Measurements from ENCODE around the gene SDK2.

Gene SDK2

GRCh38 chr17:73356561-73357170 is 287.6 kb downstream of the SDK2 start:
- peak in 1 of 2 experiments; percentile 80 for DNase-seq

DNA sequence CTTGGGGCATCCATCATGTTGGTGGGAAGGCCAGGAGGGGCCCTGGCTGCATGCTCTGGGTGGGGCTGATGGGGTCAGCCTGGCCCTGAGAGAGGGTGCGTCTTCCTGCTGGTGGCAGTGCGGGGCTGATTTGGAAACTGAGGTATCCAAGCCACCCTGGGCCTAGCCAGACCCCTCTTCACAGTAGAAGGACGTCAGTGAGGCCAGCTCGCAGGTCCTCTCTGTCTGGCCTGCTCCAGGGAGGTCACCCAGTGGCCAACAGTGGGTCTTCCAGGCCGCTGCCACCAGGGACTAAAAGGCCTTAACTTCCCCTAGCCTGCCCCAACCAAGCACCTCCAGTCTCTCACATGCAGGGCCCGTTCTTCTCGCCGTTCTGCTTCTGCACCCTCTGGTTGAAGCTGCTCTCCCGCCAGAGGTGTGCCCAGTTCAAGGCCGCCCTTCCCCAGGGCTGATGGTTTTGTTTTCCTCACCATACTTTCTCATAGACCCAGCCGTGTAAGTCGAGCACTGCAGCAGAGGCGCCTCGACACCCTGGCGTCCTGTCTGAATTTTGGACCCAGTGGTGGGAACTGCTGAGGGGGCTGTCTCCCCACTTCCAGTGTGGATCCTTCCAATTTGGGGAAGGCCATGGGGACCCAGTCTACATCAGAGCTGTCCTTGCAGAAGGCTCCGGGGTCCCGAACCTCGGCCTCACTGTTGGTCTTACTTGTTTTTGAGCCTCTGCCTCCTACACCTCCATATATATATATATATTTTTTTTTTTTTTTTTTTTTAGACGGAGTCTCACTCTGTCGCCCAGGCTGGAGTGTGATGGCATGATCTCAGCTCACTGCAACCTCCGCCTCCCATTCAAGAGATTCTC is 289.6 kb downstream of the SDK2 start:
- no peak for DNase-seq

DNA sequence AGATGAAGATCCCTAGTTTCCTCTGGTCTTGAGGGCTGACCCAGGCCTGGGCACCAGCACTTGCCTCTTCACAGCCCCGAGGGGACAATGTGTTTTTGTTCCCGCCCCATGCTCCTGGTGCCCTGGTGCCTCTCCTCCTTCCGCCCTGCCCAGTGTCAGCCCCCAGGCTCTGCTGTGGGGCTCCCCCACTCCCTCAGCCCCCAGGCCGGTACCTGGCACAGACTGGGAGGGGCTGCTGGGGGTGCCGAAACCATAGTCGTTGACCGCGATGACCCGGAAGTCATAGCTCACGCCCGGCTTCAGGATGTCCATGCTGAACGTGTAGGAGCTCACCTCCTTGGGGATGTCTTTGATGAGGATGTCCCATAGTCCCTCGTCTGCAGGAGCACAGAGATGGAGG is 292.0 kb downstream of the SDK2 start:
- DNase-seq = no peak

GRCh38 chr17:73351764-73352163 is 292.5 kb downstream of the SDK2 start:
- DNase-seq = no peak

DNA sequence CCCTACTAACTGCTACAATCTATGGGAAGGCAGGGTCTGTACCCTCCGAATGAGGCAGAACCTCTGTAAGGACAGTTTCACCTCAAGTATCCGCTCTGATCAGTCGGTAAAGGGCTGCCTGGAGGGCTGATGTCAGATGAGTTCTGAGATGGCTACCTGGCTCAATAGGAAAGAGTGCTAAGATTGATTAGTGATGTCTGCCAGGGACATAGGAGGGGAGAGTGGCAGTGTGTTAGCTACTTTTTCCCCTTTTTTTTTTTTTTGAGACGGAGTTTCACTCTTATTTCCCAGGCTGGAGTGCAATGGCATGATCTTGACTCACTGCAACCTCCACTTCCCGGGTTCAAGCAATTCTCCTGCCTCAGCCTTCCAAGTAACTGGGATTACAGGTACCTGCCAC is 293.4 kb downstream of the SDK2 start:
- DNase-seq = no peak

DNA sequence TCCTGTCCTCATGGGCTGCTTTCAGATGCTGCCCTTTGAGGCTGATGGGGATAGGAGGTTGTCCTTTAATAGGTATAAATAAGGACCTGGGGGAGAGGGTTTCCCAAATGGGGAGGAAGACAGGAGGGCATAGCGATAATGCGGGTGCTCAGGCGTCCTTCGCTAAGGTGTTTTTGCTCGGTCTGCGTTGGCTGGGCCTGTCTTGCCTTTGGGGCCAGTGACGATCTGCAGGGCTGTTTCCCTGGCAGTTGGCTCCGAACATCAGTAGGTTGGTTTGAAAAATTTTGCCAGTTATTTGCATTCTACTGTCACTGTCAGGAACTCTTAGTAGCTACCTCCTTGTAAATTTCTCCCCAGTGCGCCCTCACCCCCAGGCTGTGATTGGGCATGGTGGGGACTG is 294.6 kb downstream of the SDK2 start:
- no peak for DNase-seq

- no peak for DNase-seq
These were observed 295.1 kb downstream of the SDK2 start for GRCh38 chr17:73349138-73349537.

- no peak for DNase-seq
These were observed 295.5 kb downstream of the SDK2 start for GRCh38 chr17:73348829-73349095.

- DNase-seq = no peak
These were observed 296.0 kb downstream of the SDK2 start for GRCh38 chr17:73348018-73348828.

GRCh38 chr17:73347351-73347750 is 296.9 kb downstream of the SDK2 start:
- DNase-seq = no peak

DNA sequence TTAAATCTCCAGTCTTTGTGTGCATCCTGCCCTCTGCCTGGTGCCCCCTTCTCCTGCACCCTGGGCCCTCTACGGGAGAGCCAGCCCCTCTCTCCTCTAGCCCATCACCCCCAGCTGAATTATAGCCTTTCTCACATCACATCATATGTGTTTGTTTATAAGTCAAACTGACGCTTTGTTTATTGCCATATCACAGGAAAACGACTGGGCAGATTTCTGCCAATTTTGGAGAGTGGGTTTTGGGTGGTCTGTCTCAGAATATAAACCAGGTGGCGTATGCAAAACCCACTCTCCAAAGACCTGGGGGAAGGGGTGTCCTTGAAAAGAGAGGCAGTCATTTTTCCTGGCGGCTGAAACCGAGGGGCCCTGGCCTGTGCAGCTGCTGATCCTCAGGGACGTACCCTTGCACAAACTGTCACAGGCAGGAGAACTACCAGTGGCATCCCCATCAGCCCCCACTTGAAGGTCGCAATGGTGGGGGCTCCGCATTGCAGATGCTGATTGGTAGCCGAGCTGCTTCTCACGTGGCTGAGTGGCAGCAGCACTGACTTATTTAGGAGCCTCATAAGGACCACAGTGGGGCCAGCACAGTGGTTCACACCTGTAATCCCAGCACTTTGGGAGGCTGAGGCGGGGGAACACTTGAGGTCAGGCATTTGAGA is 297.6 kb downstream of the SDK2 start:
- no peak for DNase-seq

GRCh38 chr17:73343739-73344454 is 300.3 kb downstream of the SDK2 start:
- no peak for DNase-seq

- no peak for DNase-seq
These were observed 301.0 kb downstream of the SDK2 start for GRCh38 chr17:73343168-73343634.

- DNase-seq = no peak
These were observed 301.6 kb downstream of the SDK2 start for GRCh38 chr17:73342541-73343167.

DNA sequence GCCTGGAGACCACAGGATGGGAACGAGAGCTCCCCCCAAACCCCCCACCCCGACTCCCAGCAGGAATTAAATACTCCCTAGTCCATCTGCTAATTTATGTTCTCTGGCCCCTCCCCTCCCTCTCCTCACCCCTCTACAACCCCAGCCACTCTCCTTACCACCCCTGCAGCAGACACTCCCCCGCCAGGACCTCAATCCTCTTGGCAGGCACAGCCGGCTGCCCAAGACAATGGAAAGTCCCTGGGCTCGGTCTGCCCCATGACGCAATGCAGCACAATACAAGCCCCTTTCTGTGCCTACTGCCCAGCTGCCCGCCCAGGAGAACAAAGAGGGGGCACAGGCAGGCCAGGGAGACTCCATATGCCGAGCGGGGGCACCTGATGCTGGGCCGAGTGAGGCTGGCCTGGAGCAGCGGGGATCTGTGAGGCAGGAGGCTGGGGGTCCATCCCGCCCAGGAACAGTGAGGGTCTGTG is 302.2 kb downstream of the SDK2 start:
- DNase-seq = no peak

GRCh38 chr17:73341350-73342049 is 302.7 kb downstream of the SDK2 start:
- DNase-seq = no peak

- DNase-seq = no peak
These were observed 304.1 kb downstream of the SDK2 start for GRCh38 chr17:73340093-73340596.

- no peak for DNase-seq
These were observed 305.6 kb downstream of the SDK2 start for GRCh38 chr17:73338566-73339197.

DNA sequence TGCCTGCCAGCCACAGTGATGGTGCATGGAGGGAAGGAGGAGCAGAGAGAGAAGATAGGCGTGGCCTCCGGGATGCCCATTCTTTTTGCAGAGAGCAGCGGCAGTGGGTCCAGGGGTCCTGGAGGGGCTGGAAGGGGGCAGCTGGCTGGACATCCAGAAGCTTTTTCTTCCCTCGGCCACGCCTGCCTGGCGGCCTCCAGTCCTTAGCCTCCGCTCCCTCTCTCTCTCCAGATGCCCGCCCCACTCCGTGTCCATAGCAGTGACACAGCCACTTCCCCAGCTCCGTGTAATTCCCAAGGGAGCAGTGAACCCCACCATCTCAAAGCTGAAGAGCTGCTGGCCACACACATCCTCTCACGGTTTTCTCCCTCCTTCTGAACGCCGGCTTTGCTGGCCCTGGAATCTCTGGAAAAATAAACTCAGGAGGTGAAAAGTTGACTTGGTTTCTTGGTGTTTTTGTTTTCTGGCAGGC is 306.2 kb downstream of the SDK2 start:
- no peak for DNase-seq

DNA sequence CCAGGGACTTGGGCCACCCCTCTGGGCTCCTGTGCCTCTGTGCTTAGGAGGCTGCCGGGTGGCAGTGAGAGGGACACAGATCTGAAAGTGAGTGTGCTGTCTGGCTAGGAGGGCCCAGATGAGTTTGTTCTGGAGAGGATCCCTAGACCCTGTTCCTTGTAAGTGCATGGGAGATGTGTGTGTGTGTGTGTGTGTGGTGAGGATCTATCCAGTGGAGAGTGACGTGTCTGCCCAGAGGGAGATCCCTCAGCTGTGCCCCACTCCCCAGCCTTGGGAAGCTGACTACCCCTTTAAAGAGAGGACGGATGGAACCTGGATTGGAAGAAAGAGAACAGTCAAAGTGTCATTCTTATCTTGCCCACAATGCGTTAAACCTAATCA is 306.9 kb downstream of the SDK2 start:
- no peak for DNase-seq
